ENCODE measurements around the gene RSPH1. TPM values are rescaled to one million over a fixed set of nuclear protein-coding genes. Genes with fewer than 3 reads are reported as not detected.
"Not testable (repeated sequence)": the region's sequence is repeated elsewhere in the genome, so short reads cannot be mapped to it uniquely, and the experiment has no call there.

RSPH1 gene
- total RNA-seq, 1 donor from 2014 or later = 0.16 TPM

- DNase-seq = no peak
These were observed 10.0 kb downstream of the RSPH1 start for GRCh38 chr21:42486072-42486471.

DNA sequence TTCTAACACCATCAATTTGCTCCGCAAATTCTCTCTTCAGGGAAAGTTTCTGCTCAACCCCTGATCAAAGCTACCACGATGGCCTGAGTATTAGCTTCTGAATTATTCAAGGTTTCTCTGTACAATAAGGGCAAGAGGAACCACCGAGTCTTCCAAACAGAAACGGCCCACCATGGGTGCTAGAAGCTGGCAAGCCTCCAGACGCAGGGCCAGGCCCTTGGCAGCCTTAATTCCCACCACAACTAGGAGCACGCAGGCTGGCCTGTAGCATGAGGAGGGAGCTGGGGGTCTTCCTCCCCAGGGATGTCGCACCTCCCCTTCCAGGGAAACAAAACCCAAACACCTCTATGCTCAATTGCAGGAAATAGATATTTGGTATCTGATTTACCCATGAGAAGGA lies 11.1 kb downstream of the RSPH1 start:
- DNase-seq = no peak

GRCh38 chr21:42481169-42481568 lies 14.9 kb downstream of the RSPH1 start:
- no peak for DNase-seq

DNA sequence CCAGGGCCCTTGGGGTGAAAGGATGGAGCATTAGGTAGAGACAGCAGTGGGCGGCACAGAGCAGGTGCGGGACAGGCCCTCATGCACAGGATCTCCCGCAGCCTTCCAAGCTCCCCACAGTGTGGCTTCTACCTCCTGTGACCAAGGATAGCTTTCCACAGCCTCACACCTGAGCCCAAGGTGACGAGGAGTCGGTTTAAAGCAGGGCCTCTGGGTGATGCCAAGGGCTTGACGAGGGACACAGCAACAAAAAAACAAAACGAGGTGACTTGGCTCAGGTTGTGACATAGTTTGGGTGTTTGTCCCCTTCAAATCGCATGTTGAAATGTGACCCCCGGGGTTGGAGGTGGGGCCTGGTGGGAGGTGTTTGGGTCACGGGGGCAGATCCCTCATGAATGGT lies 15.3 kb downstream of the RSPH1 start:
- DNase-seq = no peak

DNA sequence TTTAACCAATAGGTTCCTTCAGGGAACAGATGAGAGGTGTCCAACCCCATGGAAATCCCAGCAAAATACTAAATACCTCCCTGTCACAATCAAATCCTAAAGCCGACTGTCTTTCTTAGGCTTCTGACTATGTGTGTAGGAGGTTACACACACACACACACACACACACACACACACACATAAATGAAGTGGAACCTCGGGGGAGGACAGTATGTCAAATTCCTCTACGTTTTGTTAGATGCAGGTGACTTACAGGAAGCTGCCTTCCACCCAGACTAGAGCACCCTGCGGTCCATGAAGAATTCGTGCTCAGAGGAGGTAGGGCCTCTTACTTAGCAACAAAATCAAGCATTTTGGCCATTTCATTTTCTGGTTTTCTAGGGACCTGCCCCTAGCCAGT lies 16.4 kb downstream of the RSPH1 start:
- no peak for DNase-seq

DNA sequence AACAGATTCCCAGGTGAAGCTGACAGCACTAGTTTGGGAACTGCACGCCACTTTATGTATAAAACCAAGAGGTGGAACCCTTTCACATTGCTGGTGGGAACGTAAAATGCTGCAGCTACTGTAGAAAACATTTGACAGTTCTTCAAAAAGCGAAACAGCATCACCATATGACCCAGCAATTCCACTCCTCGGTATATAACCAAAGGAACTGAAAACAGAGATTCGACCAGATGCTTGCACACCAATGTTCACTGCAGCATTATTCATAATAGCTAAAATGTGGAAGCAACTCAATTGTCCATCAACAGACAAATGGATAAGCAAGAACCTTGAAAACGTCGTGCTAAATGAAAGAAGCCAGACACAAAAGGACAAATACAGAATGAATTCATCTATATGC lies 17.5 kb downstream of the RSPH1 start:
- DNase-seq = no peak

- no peak for DNase-seq
These were observed 19.4 kb downstream of the RSPH1 start for GRCh38 chr21:42476388-42477331.

DNA sequence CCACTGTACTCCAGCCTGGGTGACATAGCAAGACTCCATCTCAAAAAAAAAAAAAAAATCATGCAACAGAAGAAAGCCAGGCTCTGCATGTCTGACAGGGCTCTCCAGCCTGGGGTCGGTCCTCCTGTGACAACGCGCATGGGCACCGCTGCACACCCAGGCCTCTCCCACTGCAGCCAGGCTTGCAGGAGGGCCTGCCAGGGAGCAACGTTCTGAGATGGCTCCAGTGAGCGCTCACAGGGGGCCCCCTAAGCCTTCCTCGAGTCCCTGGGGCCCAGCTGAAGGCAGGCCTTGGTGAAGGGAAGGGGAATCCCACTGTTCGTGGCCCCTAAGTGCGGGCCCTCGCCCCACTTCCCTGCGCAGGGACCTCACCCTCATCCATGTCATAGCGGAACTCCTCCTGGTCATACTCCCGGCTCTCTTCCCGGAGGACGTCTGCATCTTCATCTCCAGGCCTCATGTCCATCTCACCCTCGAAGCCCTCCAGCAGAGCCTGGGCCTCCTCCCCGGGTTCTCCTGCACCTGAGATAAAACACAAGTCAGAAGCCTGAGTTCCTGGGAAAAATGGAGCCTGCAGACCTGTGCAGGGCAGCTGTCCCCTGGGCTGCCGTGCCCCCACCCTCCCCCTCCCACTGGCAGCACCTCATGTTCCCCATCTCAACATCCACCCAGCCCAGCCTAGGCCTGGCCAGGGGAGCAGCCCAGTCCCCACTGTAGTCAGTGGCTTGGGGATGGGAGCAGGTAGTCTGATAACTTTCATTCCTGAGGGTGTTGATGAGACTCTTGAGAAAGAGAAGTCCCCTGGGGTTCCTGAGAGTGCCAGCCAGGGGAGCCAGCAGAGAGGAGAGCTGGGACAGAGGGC lies 20.3 kb downstream of the RSPH1 start:
- DNase-seq = no peak

DNA sequence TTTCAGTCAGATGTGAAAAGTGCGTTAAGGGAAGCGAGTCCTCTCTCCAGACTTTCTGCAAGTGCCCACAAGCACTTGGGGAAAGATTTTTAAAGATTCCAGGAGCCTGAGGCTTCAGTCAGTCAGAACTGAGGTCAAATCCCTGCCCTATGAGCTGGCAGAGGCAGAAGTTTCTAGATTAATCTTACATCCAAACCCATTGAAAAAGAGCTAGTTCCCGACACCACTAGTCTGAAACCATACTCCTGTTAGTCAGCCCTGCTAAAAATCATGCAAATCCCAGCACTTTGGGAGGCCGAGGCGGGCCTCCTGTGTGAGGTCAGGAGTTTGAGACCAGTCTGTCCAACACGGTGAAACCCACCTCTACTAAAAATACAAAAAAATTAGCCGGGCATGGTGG lies 21.0 kb downstream of the RSPH1 start:
- no peak for DNase-seq

DNA sequence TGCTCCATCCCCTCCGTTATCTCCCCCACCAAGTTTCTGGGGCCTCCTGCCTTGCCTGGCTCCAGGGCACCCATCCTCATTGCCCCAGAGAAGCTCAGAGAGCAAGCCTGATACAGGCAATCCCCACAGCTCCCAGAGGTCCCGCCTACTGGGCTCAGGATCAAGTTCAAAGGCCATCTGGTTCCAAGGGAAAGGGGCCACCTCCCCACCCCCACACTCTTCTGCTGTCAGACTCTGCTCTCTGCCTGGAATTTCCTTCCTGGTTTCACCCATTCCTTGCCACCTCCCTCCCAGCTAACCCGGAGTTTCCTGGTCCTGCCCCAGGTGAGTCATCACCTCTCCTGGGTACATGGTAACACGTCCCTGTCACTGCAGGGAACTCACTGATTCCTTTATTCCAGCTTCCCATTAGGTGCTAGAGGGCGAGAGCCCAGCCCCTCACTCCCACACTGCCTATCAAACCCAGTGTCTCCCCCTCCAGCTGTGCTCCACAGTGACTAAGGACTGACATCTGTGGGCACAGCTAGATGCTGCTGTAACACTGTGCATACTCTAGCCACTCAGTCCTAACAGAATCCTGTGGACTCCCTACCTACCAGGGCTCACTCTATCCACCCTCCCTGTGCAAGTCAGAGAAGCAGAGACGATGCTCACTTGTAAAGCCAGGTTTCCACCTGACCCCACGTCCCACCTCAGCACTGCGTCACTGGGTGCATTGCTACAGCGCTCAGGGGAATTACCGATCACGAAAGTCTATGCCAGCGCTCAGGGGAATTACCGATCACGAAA lies 21.8 kb downstream of the RSPH1 start:
- no peak for DNase-seq

GRCh38 chr21:42473498-42474042 lies 22.5 kb downstream of the RSPH1 start:
- DNase-seq = no peak

DNA sequence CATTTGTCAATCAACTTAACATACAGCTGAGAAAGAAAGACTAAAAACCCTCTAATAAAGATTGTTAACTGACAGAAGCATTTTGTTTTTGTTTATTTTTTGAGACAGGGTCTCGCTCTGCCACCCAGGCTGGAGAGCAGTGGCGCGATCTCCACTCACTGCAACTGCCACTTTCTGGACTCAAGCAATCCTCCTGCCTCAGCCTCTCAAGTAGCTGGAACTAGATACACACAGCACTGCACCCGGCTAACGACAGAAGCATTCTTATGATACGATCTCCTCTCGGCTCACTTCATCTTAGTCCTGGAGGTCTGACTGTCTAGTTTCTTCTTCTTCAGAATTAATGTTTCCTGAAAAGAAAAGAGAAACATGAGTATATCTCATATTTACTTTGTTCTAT lies 23.5 kb downstream of the RSPH1 start:
- no peak for DNase-seq

DNA sequence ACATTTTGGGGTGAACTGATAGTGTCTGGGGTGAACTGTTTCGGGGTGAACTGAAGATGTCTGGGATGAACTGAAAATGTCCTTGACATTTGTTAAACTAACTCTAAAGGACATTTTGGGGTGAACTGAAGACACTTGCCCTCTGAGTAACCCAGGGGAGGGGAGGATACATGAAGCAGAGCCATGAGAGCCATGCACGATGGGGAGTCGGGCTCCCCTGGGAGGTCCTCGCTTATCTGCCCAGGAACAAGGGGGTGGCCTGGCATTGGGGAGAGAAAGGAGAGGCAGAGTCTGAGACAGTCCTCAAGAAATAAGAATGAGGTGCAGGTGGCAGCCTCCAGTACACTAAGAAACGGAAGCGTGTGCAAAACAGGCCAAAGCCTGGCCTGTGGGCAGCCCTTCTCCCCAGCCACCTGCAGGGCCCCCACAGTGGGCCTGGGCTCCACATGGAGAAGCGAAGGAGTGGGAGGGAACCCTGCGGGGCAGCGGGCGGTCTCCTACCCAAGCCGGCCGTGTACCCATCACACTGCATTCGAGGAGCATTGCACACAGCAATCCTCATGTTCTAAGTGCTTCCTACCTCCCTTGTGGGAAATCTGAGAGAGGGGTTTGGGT lies 24.2 kb downstream of the RSPH1 start:
- no peak for DNase-seq

GRCh38 chr21:42471206-42471605 lies 24.8 kb downstream of the RSPH1 start:
- no peak for DNase-seq

DNA sequence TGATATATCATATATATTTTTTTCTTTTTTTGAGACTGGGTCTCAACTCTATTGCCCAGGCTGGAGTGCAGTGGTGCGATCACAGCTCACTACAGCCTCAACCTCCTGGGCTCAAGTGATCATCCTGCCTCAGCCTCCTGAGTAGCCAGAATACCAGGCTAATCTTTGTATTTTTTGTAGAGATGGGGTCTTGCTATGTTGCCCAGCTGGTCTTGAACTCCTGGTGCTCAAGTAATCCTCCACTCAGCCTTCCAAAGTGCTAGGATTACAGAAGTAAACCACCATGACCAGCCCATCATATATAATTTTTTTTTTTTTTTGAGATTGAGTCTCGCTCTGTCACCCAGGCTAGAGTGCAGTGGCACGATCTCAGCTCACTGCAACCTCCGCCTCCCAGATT lies 26.3 kb downstream of the RSPH1 start:
- DNase-seq = not testable (repeated sequence)

- DNase-seq = no peak
These were observed 26.8 kb downstream of the RSPH1 start for GRCh38 chr21:42469272-42469671.

DNA sequence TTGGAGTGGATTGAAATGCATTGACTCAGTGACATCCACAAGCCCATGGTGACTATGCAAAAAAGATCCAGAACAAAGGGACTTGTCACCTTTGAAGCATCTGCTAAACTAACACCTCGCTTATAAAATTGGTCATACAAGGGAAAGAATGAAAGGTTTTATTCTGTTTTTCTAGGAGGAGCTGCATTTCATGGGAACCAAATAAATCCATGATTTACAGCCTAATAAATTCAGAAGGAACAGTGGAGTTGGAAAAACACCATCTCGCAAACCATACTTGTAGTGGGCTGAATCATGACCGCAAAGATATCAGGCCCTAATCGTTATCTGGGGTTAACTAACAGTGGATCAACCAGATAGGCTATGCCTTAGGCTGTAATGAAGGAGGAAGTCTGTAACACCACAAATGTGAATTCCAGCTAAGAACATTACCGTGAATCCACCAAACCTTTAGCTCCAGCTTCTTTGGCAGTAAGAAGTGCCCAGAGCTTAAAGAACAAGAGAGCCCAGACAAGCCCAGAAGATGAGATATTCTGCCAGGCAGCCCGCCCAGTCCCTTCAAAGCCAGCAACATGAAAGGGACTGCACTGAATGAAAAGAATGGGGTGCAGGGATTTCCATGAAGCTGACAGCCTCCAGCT lies 27.4 kb downstream of the RSPH1 start:
- no peak for DNase-seq

- DNase-seq = no peak
These were observed 28.7 kb downstream of the RSPH1 start for GRCh38 chr21:42467140-42467983.

- DNase-seq = no peak
These were observed 29.3 kb downstream of the RSPH1 start for GRCh38 chr21:42466700-42467099.

GRCh38 chr21:42465803-42466127 lies 30.3 kb downstream of the RSPH1 start:
- DNase-seq = no peak

Data from occipital lobe (tissue), 2 donors.